ENCODE measurements around the gene TBX15.

GRCh38 chr1:118918940-118919259 is 69.2 kb downstream of the TBX15 start:
- TF ChIP-seq, protein P1, sequence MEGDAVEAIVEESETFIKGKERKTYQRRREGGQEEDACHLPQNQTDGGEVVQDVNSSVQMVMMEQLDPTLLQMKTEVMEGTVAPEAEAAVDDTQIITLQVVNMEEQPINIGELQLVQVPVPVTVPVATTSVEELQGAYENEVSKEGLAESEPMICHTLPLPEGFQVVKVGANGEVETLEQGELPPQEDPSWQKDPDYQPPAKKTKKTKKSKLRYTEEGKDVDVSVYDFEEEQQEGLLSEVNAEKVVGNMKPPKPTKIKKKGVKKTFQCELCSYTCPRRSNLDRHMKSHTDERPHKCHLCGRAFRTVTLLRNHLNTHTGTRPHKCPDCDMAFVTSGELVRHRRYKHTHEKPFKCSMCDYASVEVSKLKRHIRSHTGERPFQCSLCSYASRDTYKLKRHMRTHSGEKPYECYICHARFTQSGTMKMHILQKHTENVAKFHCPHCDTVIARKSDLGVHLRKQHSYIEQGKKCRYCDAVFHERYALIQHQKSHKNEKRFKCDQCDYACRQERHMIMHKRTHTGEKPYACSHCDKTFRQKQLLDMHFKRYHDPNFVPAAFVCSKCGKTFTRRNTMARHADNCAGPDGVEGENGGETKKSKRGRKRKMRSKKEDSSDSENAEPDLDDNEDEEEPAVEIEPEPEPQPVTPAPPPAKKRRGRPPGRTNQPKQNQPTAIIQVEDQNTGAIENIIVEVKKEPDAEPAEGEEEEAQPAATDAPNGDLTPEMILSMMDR (conservative IDR thresholded peaks at IDR 0.05; ENCODE audit: low read depth, low read length): no peak
- TF ChIP-seq EZH2 (IDR thresholded peaks at IDR 0.05; ENCODE audit: borderline replicate concordance, low read depth, low read length, poor library complexity, severe bottlenecking): no peak

All from A673 (cell line).